HCT116 (cell line): ENCODE data around the gene SOX6.

Experiments used
- ATF3 ChIP-seq: IDR thresholded peaks from 2 replicates; pipeline ENCODE4 v1.6.1; 2012
- EZH2phosphoT487 ChIP-seq: fragments of 200-600 bp; IDR thresholded peaks from 2 replicates; pipeline ENCODE4 v1.6.1; 2018; ENCODE audit warnings: antibody characterized with exemption, borderline replicate concordance
- POLR2A ChIP-seq: IDR thresholded peaks from 2 replicates; pipeline ENCODE4 v1.7.0; 2011; ENCODE audit warnings: borderline replicate concordance; ENCODE audit not compliant: insufficient read depth, insufficient read length; ENCODE audit errors: extremely low read depth
- POLR2AphosphoS5 ChIP-seq: IDR thresholded peaks from 2 replicates; pipeline ENCODE4 v1.6.1; 2011; ENCODE audit warnings: mild to moderate bottlenecking, low read depth, low read length, moderate library complexity
- RAD21 ChIP-seq: IDR thresholded peaks from 2 replicates; pipeline ENCODE4 v1.6.1; 2012; ENCODE audit warnings: low read depth, mild to moderate bottlenecking
- SIN3A ChIP-seq: IDR thresholded peaks from 2 replicates; pipeline ENCODE4 v1.6.1; 2012; ENCODE audit warnings: low read depth
- ZNF274 ChIP-seq: fragments of 200-500 bp; sonication (Bioruptor generic); IDR thresholded peaks from 2 replicates; pipeline ENCODE4 v1.6.1; 2014; ENCODE audit warnings: mild to moderate bottlenecking, low read depth, low read length, inconsistent platforms
- TF ChIP-seq, protein P1 (sequence below), 3 experiments: fragments of 200-600 bp in 1 of 3; sonication (generic) in 1 of 3; IDR thresholded peaks in 2 of 3; conservative IDR thresholded peaks in 1 of 3; 2 replicates each; pipeline ENCODE4 v1.5.1; 2012 to 2017; ENCODE audit warnings: low read depth in 2 of 3, low read length in 2 of 3, antibody characterized with exemption in 1 of 3, borderline replicate concordance in 1 of 3, control low read depth in 1 of 3, mild to moderate bottlenecking in 1 of 3, mixed read lengths in 1 of 3, mixed run types in 1 of 3, moderate library complexity in 1 of 3; ENCODE audit not compliant: insufficient read depth in 1 of 3
- TF ChIP-seq, protein P2 (sequence below): IDR thresholded peaks from 2 replicates; pipeline ENCODE4 v1.6.1; 2012; ENCODE audit warnings: low read depth

GRCh38 chr11:16166571-16166970, 189.8 kb downstream of the SOX6 start:
- TF ChIP-seq SIN3A: no peak
- no peak for TF ChIP-seq ZNF274
- no peak for TF ChIP-seq RAD21
- TF ChIP-seq, protein P1, sequence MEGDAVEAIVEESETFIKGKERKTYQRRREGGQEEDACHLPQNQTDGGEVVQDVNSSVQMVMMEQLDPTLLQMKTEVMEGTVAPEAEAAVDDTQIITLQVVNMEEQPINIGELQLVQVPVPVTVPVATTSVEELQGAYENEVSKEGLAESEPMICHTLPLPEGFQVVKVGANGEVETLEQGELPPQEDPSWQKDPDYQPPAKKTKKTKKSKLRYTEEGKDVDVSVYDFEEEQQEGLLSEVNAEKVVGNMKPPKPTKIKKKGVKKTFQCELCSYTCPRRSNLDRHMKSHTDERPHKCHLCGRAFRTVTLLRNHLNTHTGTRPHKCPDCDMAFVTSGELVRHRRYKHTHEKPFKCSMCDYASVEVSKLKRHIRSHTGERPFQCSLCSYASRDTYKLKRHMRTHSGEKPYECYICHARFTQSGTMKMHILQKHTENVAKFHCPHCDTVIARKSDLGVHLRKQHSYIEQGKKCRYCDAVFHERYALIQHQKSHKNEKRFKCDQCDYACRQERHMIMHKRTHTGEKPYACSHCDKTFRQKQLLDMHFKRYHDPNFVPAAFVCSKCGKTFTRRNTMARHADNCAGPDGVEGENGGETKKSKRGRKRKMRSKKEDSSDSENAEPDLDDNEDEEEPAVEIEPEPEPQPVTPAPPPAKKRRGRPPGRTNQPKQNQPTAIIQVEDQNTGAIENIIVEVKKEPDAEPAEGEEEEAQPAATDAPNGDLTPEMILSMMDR (IDR thresholded peaks at IDR 0.05 in 2 of 3, conservative IDR thresholded peaks at IDR 0.05 in 1 of 3; ENCODE audit: borderline replicate concordance in 1 of 3, insufficient read depth in 1 of 3, low read depth in 2 of 3, low read length in 2 of 3): no peak
- no peak for TF ChIP-seq EZH2phosphoT487
- no peak for TF ChIP-seq POLR2A
- TF ChIP-seq POLR2AphosphoS5: no peak
- TF ChIP-seq, protein P2, sequence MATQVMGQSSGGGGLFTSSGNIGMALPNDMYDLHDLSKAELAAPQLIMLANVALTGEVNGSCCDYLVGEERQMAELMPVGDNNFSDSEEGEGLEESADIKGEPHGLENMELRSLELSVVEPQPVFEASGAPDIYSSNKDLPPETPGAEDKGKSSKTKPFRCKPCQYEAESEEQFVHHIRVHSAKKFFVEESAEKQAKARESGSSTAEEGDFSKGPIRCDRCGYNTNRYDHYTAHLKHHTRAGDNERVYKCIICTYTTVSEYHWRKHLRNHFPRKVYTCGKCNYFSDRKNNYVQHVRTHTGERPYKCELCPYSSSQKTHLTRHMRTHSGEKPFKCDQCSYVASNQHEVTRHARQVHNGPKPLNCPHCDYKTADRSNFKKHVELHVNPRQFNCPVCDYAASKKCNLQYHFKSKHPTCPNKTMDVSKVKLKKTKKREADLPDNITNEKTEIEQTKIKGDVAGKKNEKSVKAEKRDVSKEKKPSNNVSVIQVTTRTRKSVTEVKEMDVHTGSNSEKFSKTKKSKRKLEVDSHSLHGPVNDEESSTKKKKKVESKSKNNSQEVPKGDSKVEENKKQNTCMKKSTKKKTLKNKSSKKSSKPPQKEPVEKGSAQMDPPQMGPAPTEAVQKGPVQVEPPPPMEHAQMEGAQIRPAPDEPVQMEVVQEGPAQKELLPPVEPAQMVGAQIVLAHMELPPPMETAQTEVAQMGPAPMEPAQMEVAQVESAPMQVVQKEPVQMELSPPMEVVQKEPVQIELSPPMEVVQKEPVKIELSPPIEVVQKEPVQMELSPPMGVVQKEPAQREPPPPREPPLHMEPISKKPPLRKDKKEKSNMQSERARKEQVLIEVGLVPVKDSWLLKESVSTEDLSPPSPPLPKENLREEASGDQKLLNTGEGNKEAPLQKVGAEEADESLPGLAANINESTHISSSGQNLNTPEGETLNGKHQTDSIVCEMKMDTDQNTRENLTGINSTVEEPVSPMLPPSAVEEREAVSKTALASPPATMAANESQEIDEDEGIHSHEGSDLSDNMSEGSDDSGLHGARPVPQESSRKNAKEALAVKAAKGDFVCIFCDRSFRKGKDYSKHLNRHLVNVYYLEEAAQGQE: no peak
- no peak for TF ChIP-seq ATF3
